GM12878 (cell line): ENCODE data around the gene RAB40B. TPM values are rescaled to one million over a fixed set of nuclear protein-coding genes. Genes with fewer than 3 reads are reported as not detected.

Experiments used
- ATAC-seq: fragments of 200-7000 bp; cut with Tn5 transposase; 3 replicates; pipeline ENCODE4 v1.9.1; 2020; ENCODE audit warnings: mild to moderate bottlenecking, moderate library complexity
- BruUV-seq: library from RNA; stranded (reverse); fragments of 400-500 nt; replicated peaks from 2 replicates; lab custom pipeline; 2021; lab: Mats Ljungman, UMichigan
- CTCF ChIA-PET: fragments of 300-600 bp; sonication (Branson Sonifier 250); formaldehyde crosslinking; extraction: SDS; loops from one replicate; lab custom pipeline; 2021; ENCODE audit warnings: inconsistent platforms; lab: Yijun Ruan, JAX
- POLR2A ChIA-PET: fragments of 350-600 bp; formaldehyde crosslinking; extraction: SDS; loops from one replicate; lab custom pipeline; 2021; ENCODE audit warnings: inconsistent platforms; lab: Charles Lee
- RAD21 ChIA-PET: fragments of 300-600 bp; sonication (Branson Sonifier 250); formaldehyde crosslinking; loops from one replicate; lab custom pipeline; 2023; ENCODE audit warnings: antibody characterized with exemption; ENCODE audit not compliant: unreplicated experiment; lab: Charles Lee
- SMC1A ChIA-PET: fragments of 300-600 bp; sonication (Branson Sonifier 250); formaldehyde crosslinking; loops from one replicate; lab custom pipeline; 2023; ENCODE audit not compliant: unreplicated experiment, uncharacterized antibody; lab: Charles Lee
- DNase-seq: peaks from one replicate; pipeline ENCODE4 v3.0.0-alpha.2; 2011; ENCODE audit warnings: low read depth, low spot score
- FAIRE-seq: peaks from 3 replicates; lab custom pipeline; 2011; peaks lifted over from hg19 to GRCh38; lab: Jason Lieb, UNC
- H2AFZ ChIP-seq: 2 replicates; pipeline ENCODE4 v1.6.0; 2011; ENCODE audit warnings: low read depth, low read length, control low read depth; ENCODE audit not compliant: control insufficient read depth
- H3K27ac ChIP-seq: 2 replicates; pipeline ENCODE4 v1.5.1; 2011; ENCODE audit warnings: control low read depth; ENCODE audit not compliant: control insufficient read depth, insufficient read depth
- H3K27me3 ChIP-seq, 2 experiments: replicated peaks in 1 of 2; 2 replicates each; pipeline versions ENCODE4 v1.6.0 to v1.6.1; 2011; ENCODE audit warnings: low read length in 1 of 2; ENCODE audit not compliant: control insufficient read depth in 2 of 2, insufficient read depth in 2 of 2
- H3K36me3 ChIP-seq, 2 experiments: 2 replicates each; pipeline ENCODE4 v1.5.1; 2011; ENCODE audit warnings: low read length in 1 of 2; ENCODE audit not compliant: control insufficient read depth in 2 of 2, insufficient read depth in 2 of 2
- H3K4me1 ChIP-seq: 2 replicates; pipeline ENCODE4 v1.6.1; 2011; ENCODE audit warnings: mild to moderate bottlenecking, low read length, moderate library complexity, mixed read lengths; ENCODE audit not compliant: control insufficient read depth, insufficient read depth
- H3K4me2 ChIP-seq: 2 replicates; pipeline ENCODE4 v1.6.0; 2011; ENCODE audit warnings: control low read depth; ENCODE audit not compliant: control insufficient read depth, insufficient read depth
- H3K4me3 ChIP-seq: fragments of 200-600 bp; sonication (generic); 2 replicates; pipeline ENCODE4 v1.5.1; 2016
- H3K79me2 ChIP-seq: 2 replicates; pipeline ENCODE4 v1.6.0; 2011; ENCODE audit warnings: low read length; ENCODE audit not compliant: control insufficient read depth, insufficient read depth
- H3K9ac ChIP-seq: 2 replicates; pipeline ENCODE4 v1.8.0; 2011; ENCODE audit warnings: low read length, control low read depth, mixed read lengths; ENCODE audit not compliant: control insufficient read depth, insufficient read depth
- H3K9me3 ChIP-seq: replicated peaks from 3 replicates; pipeline ENCODE4 v1.5.1; 2011; ENCODE audit warnings: mild to moderate bottlenecking, low read length; ENCODE audit not compliant: control insufficient read depth, insufficient read depth
- H4K20me1 ChIP-seq: 2 replicates; pipeline ENCODE4 v1.6.0; 2011; ENCODE audit not compliant: control insufficient read depth, insufficient read depth
- JUNB ChIP-seq: IDR thresholded peaks from 2 replicates; pipeline ENCODE4 v1.6.1; 2016; ENCODE audit warnings: antibody characterized with exemption, mild to moderate bottlenecking
- LARP7 ChIP-seq: fragments of 450-650 bp; IDR thresholded peaks from 2 replicates; pipeline ENCODE4 v1.6.1; 2017; ENCODE audit warnings: mild to moderate bottlenecking
- MTA2 ChIP-seq: fragments of 450-650 bp; IDR thresholded peaks from 2 replicates; pipeline ENCODE4 v1.6.1; 2016; ENCODE audit warnings: low read depth, mild to moderate bottlenecking, moderate library complexity
- YBX1 ChIP-seq: fragments of 450-650 bp; IDR thresholded peaks from 2 replicates; pipeline ENCODE4 v1.6.1; 2016; ENCODE audit warnings: antibody characterized with exemption
- WGBS: methylation state at CpG from one replicate; pipeline ENCODE4 v1.1.6; 2016; ENCODE audit warnings: low lambda C conversion rate; ENCODE audit not compliant: insufficient replicate concordance, insufficient coverage; ENCODE audit errors: missing lambda C conversion rate; 5-methylcytosine and 5-hydroxymethylcytosine counted together
- in situ Hi-C: fragments of 300-500 bp; cut with MboI; formaldehyde crosslinking; loops from 9 replicates; pipeline ENCODE4 v1.14.3; 2018; ENCODE audit warnings: mixed read lengths
- intact Hi-C: fragments of 100-400 bp; cut with micrococcal nuclease; formaldehyde crosslinking; loops from one replicate; pipeline ENCODE4 v1.14.2; 2022; ENCODE audit not compliant: unreplicated experiment
- polyA plus RNA-seq, 11 experiments: library from polyadenylated mRNA; depleted of rRNA in 4 of 11; unstranded in 6 of 11; stranded (reverse) in 5 of 11; fragments of >200 nt; fragmentation: Nextera tagmentation in 4 of 11; fragmentation: Illumina TruSeq in 1 of 11; extraction: Ambion mirVana in 4 of 11; extraction: Trizol in 1 of 11; gene quantifications; 1 replicate in 1 of 11; 2 replicates in 10 of 11; pipeline versions ENCODE4 v1.2.1 to v1.2.3, GENCODE V29; 2011 to 2016; ENCODE audit warnings: inconsistent platforms in 2 of 11, missing spikeins in 2 of 11, low read depth in 1 of 11
- total RNA-seq, 4 experiments: library from RNA; depleted of rRNA in 3 of 4; stranded (reverse); fragments of >200 nt in 3 of 4; fragmentation: Illumina TruSeq in 1 of 4; extraction: Trizol in 1 of 4; gene quantifications; 2 replicates each; pipeline versions ENCODE4 v1.2.1 to v1.2.3, GENCODE V29; 2013 to 2021
- TF ChIP-seq, protein P1 (sequence below): IDR thresholded peaks from 2 replicates; pipeline ENCODE4 v1.6.1; 2011; ENCODE audit warnings: borderline replicate concordance, low read depth, mild to moderate bottlenecking, moderate library complexity, low read length; ENCODE audit not compliant: insufficient read depth, poor library complexity, severe bottlenecking
- TF ChIP-seq, protein P2 (sequence below): IDR thresholded peaks from 2 replicates; pipeline ENCODE4 v1.6.1; 2012; ENCODE audit warnings: low read depth, low read length, improper control_type of control experiment

The RAB40B gene
- total and polyA plus RNA-seq, 10 of the 15 experiments (the other 5 are each of a cell fraction or from before 2014, with no cell fraction given): 0.06 to 2.8 (median 1.4) TPM

- H3K4me1 ChIP-seq: no peaks in the 10 kb centered on the region
- intact Hi-C loops (no loop called here), in situ Hi-C loops (no loop called here)
- H3K9ac ChIP-seq: no peak overlapping the region
- H3K9me3 ChIP-seq: no peaks in the 10 kb centered on the region
- RAD21 ChIA-PET: no interaction called here
- no peak overlapping the region for H2AFZ ChIP-seq
- no peaks in the 10 kb centered on the region for H3K27me3 ChIP-seq
- H3K79me2 ChIP-seq: no peaks in the 10 kb centered on the region
- H4K20me1 ChIP-seq: no peaks in the 10 kb centered on the region
- 72% methylated on average over 3 of the region's 3 CpGs for WGBS
- CTCF ChIA-PET: interaction anchor here (0.7 to 0.8 kb wide), 2 partner anchors 74 to 86 kb away, joined by 3 to 5 read pairs; no protein-coding TSS in a partner anchor
- no peaks in the 10 kb centered on the region for H3K36me3 ChIP-seq
- no peak overlapping the region for H3K4me3 ChIP-seq
- no peak for DNase-seq
- BruUV-seq: no TSS peak
- no peak overlapping the region for H3K27ac ChIP-seq
- no peak for ATAC-seq
- SMC1A ChIA-PET: interaction anchor here (1.4 kb wide), 1 partner anchor 35 kb away, joined by 7 read pairs; the partner anchor contains the start of gene FN3KRP
- no peak for FAIRE-seq
- no peak overlapping the region for H3K4me2 ChIP-seq
- POLR2A ChIA-PET: no interaction called here
- TF ChIP-seq YBX1: no peak
- TF ChIP-seq, protein P1, sequence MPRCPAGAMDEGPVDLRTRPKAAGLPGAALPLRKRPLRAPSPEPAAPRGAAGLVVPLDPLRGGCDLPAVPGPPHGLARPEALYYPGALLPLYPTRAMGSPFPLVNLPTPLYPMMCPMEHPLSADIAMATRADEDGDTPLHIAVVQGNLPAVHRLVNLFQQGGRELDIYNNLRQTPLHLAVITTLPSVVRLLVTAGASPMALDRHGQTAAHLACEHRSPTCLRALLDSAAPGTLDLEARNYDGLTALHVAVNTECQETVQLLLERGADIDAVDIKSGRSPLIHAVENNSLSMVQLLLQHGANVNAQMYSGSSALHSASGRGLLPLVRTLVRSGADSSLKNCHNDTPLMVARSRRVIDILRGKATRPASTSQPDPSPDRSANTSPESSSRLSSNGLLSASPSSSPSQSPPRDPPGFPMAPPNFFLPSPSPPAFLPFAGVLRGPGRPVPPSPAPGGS: no peak
- TF ChIP-seq LARP7: no peak
- no peak for TF ChIP-seq MTA2
- TF ChIP-seq, protein P2, sequence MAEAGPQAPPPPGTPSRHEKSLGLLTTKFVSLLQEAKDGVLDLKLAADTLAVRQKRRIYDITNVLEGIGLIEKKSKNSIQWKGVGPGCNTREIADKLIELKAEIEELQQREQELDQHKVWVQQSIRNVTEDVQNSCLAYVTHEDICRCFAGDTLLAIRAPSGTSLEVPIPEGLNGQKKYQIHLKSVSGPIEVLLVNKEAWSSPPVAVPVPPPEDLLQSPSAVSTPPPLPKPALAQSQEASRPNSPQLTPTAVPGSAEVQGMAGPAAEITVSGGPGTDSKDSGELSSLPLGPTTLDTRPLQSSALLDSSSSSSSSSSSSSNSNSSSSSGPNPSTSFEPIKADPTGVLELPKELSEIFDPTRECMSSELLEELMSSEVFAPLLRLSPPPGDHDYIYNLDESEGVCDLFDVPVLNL: no peak
- no peak for TF ChIP-seq JUNB
Measured at GRCh38 chr17:82681547-82681946, 17.0 kb downstream of the RAB40B start.
